Fibroblast of mammary gland (primary cell): ENCODE results near the gene OR56B4.
"Not testable (repeated sequence)": the region's sequence is repeated elsewhere in the genome, so short reads cannot be mapped to it uniquely, and the experiment has no call there.

Source experiments
- DNase-seq: peaks from one replicate; pipeline ENCODE4 v3.0.0-alpha.2; 2010; ENCODE audit warnings: low read depth
- H3K4me3 ChIP-seq: 2 replicates; pipeline ENCODE4 v1.5.1; 2011; ENCODE audit warnings: low read depth, mild to moderate bottlenecking, low read length, moderate library complexity; ENCODE audit not compliant: control insufficient read depth
- CTCF ChIP-seq: conservative IDR thresholded peaks from 2 replicates; pipeline ENCODE4 v1.5.1; 2011; ENCODE audit warnings: low read depth, low read length, inconsistent platforms; ENCODE audit not compliant: control insufficient read depth, insufficient read depth

The OR56B4 gene, protein sequence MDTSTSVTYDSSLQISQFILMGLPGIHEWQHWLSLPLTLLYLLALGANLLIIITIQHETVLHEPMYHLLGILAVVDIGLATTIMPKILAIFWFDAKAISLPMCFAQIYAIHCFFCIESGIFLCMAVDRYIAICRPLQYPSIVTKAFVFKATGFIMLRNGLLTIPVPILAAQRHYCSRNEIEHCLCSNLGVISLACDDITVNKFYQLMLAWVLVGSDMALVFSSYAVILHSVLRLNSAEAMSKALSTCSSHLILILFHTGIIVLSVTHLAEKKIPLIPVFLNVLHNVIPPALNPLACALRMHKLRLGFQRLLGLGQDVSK

DNA sequence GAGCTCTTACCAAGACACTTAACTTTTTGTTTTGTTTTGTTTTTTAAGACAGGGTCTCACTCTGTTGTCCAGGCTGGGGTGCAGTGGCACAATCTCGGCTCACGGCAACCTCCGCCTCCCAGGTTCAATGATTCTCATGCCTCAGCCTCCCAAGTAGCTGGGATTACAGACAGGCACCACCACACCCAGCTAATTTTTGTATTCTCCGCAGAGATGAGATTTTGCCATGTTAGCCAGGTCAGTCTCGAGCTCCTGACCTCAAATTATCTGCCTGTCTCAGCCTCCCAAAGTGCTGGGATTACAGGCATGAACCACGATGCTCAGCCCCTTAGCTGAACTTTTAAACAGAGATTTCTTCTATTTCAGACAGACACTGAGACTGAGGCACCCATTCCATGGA, at the start of gene OR56B4:
Gene OR56B4, plus strand, starts transcription at position 301 of the 400 bp plus-strand sequence. Its CDS starts 95 bp downstream, at position 396.
- H3K4me3 ChIP-seq, DNase-seq: not testable (repeated sequence)

DNA sequence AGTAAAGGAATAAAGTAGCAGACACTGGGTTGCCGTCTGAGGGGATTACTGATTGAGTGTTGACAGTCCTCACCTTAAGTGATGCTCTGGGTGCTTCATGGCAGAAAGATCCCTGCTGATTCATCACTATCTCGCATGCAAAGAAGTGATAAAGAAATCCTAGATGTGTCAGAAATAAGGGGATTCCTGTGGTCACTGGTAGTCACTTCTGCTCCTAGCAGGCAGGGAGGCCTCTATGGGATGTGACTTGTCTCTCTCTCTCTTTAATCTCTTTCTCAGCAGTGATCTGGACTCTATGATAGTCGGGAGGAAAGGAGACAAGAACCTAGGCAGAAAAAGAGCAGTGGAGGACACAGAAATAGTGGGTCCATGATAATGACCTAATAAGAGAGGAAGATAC, 46.0 kb upstream of the OR56B4 start:
- no peak for TF ChIP-seq CTCF
- no peak for DNase-seq
- H3K4me3 ChIP-seq: no peak overlapping the region

GRCh38 chr11:6062691-6063358, 44.7 kb upstream of the OR56B4 start:
- no peak for DNase-seq
- no peak for TF ChIP-seq CTCF
- H3K4me3 ChIP-seq: no peak overlapping the region

GRCh38 chr11:6067502-6067901, 40.0 kb upstream of the OR56B4 start:
- DNase-seq: no peak
- H3K4me3 ChIP-seq: no peak overlapping the region
- TF ChIP-seq CTCF: no peak

DNA sequence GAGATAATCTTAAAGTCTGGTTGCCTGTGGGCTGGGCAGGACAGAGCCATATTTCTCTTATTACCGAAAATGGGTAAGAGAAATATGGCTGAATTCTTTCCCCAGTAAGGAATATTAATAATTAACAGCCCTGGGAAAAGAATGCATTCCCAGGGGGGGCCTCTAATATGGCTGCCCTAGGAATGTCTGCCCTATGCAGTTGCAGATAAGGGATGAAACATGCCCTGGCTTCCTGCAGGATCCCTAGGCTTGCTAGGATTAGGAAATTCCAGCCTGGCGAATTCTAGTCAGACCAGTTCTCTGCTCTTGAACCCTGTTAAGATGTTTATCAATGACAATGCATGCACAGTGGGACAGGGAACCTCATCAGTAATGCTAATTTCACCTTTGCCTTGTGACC, 31.0 kb upstream of the OR56B4 start:
- DNase-seq, H3K4me3 ChIP-seq: not testable (repeated sequence)

DNA sequence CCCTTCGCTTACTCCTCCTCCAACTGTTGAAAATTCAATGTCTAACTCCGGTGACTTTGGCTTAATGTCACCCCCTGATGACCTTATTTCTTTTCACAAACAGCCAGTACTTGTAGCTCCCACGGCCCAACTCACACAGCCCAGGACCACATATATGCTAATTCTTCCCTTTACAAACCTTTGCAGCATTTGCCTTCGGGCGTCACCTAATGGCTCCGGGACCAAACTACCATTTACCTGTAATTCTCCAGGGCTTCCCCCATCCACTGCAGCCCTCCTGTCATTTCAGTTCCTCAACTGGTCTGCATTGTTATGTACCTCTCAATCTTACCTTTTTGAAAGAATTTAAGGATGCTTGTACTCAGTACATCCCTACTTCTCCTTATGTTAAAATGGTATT, 29.8 kb upstream of the OR56B4 start:
- no peak overlapping the region for H3K4me3 ChIP-seq
- no peak for TF ChIP-seq CTCF
- DNase-seq: no peak

DNA sequence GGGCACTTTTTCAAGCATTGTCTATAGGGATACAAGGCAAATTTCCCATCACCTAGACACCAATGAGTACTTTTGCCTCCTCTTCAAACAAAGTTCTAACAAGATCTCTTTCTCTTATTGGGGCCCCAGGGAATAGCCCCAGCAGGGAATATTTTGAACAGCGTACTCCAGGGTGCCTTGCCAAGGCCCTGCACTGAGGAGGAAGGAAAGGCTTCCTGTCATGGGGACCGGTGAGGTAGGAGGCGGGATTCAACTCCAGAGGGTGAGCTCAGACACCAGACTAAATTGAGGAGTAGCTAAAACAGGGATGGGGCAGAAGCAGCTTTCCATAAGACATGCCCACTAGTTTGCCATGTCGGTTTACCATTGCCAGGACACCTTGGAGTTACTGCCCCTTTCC, 28.0 kb upstream of the OR56B4 start:
- no peak for TF ChIP-seq CTCF
- DNase-seq: no peak
- no peak overlapping the region for H3K4me3 ChIP-seq

- no peak for TF ChIP-seq CTCF
- no peak overlapping the region for H3K4me3 ChIP-seq
- no peak for DNase-seq
Observed at GRCh38 chr11:6083129-6083528, 24.4 kb upstream of the OR56B4 start.
